Glomerular visceral epithelial cell (primary cell): ENCODE measurements around the gene FOXK2.
"Not testable (repeated sequence)": the region's sequence is repeated elsewhere in the genome, so short reads cannot be mapped to it uniquely, and the experiment has no call there.

ENCODE experiments used
- DNase-seq: peaks from one replicate; pipeline ENCODE4 v3.0.0-alpha.2; 2016; ENCODE audit errors: extremely low spot score

The FOXK2 gene

GRCh38 chr17:82564241-82564640 lies 44.7 kb downstream of the FOXK2 start:
- no peak for DNase-seq

GRCh38 chr17:82565551-82565950 lies 46.0 kb downstream of the FOXK2 start:
- DNase-seq = no peak

- DNase-seq = no peak
Observed at GRCh38 chr17:82566129-82566960, 46.8 kb downstream of the FOXK2 start.

- DNase-seq = no peak
Observed at GRCh38 chr17:82567286-82567685, 47.8 kb downstream of the FOXK2 start.

- no peak for DNase-seq
Observed at GRCh38 chr17:82568997-82569393, 49.5 kb downstream of the FOXK2 start.

- no peak for DNase-seq
Observed at GRCh38 chr17:82569621-82570020, 50.1 kb downstream of the FOXK2 start.

GRCh38 chr17:82570277-82570676 lies 50.7 kb downstream of the FOXK2 start:
- no peak for DNase-seq

GRCh38 chr17:82571855-82572254 lies 52.3 kb downstream of the FOXK2 start:
- no peak for DNase-seq

- DNase-seq = no peak
Observed at GRCh38 chr17:82574041-82574440, 54.5 kb downstream of the FOXK2 start.

- DNase-seq = not testable (repeated sequence)
Observed at GRCh38 chr17:82575581-82576221, 56.2 kb downstream of the FOXK2 start.

- no peak for DNase-seq
Observed at GRCh38 chr17:82577300-82577699, 57.8 kb downstream of the FOXK2 start.

- not testable (repeated sequence) for DNase-seq
Observed at GRCh38 chr17:82579969-82580368, 60.4 kb downstream of the FOXK2 start.

GRCh38 chr17:82582213-82582612 lies 62.7 kb downstream of the FOXK2 start:
- no peak for DNase-seq

- no peak for DNase-seq
Observed at GRCh38 chr17:82582709-82583108, 63.2 kb downstream of the FOXK2 start.

GRCh38 chr17:82583720-82584234 lies 64.2 kb downstream of the FOXK2 start:
- DNase-seq = no peak

- peak; percentile 44 for DNase-seq
Observed at GRCh38 chr17:82585935-82586575, 66.5 kb downstream of the FOXK2 start.

GRCh38 chr17:82586576-82587233 lies 67.2 kb downstream of the FOXK2 start:
- no peak for DNase-seq

- DNase-seq = no peak
Observed at GRCh38 chr17:82587234-82588086, 67.9 kb downstream of the FOXK2 start.

GRCh38 chr17:82588266-82589175 lies 69.0 kb downstream of the FOXK2 start:
- no peak for DNase-seq

- DNase-seq = no peak
Observed at GRCh38 chr17:82589851-82590180, 70.3 kb downstream of the FOXK2 start.
